Activated T-helper 1 cell treated with anti-CD3 and anti-CD28 coated beads, Interleukin-12 subunit alpha, Interleukin-12 subunit beta, Interleukin-2, Interleukin-4 antibody, amounts not matched to agents 30 ng/mL and 10 ng/mL and 1 ng/mL, durations not matched to agents 14 hours and 24 hours and 36 hours (primary cell): Measurements from ENCODE around the gene PPP1CA. TPM values are rescaled to one million over a fixed set of nuclear protein-coding genes. Genes with fewer than 3 reads are reported as not detected.

Experiments
- DNase-seq: peaks from one replicate; pipeline ENCODE4 v3.0.0; 2021; ENCODE audit warnings: low spot score
- H3K27ac Mint-ChIP-seq: one replicate; pipeline ENCODE4 v1.8.0; 2021; ENCODE audit warnings: mild to moderate bottlenecking, mixed read lengths
- H3K27me3 Mint-ChIP-seq: one replicate; pipeline ENCODE4 v1.8.0; 2022; ENCODE audit warnings: mild to moderate bottlenecking, moderate library complexity, mixed read lengths; ENCODE audit not compliant: insufficient read depth
- H3K36me3 Mint-ChIP-seq: one replicate; pipeline ENCODE4 v1.8.0; 2021; ENCODE audit warnings: low read depth, mixed read lengths
- H3K4me1 Mint-ChIP-seq: one replicate; pipeline ENCODE4 v1.8.0; 2021; ENCODE audit warnings: low read depth, mixed read lengths
- H3K4me3 Mint-ChIP-seq: one replicate; pipeline ENCODE4 v1.8.0; 2021; ENCODE audit warnings: mild to moderate bottlenecking, moderate library complexity, mixed read lengths
- H3K9me3 Mint-ChIP-seq: one replicate; pipeline ENCODE4 v1.8.0; 2021; ENCODE audit warnings: mixed read lengths
- intact Hi-C: fragments of 100-400 bp; cut with micrococcal nuclease; formaldehyde crosslinking; loops from one replicate; pipeline ENCODE4 v1.15.1; 2024
- total RNA-seq: library from RNA; stranded (reverse); gene quantifications from 2 replicates; pipeline ENCODE4 v1.2.3, GENCODE V29; 2022

The PPP1CA gene
- total RNA-seq, 1 donor from 2014 or later = 260 TPM

DNA sequence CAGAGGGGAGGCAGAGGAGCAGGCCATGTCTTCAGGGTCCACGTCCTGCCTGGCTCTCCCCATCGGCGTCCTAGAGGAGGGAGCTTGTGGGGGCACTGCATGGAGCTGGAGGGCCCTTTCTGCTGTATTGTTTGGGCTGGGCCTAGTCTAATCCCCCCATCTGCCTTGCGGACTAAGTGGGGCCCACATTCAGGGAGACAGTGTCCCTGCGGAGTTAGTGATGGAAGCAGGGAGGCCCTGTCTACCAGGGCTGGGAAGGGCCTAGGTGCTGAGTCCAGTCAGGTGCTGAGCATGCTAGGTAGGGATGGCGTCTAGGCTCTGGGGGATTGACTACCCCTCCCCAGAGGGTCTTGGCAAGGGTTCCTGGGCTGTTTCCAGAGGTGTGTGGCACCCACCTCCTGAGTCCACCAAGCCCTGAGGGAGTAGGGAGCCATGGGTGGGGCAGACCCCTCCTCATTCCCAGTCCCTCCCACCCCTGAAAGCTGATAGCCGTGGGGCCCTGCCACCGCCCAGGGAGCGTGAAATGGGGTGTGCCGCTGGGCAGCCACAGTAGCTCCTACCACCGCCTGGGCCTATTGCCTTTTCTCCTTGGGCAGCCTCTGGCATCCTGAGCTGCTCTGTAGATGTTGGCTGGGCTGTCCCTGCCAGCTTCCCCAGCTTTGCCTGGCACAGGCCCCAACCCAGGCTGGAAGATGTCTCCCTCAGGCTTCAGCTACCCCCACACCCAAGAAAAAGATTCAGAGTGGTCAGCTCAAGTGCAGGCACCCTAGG, 46.5 kb downstream of the PPP1CA start:
- Mint-ChIP-seq H3K9me3 (no peaks in the 10 kb centered on the region), H3K4me1 (peaks cover 34% of the 10 kb centered on the region), H3K27ac (peak overlapping the region; percentile 98), H3K27me3 (peaks cover 5% of the 10 kb centered on the region), H3K36me3 (no peaks in the 10 kb centered on the region), H3K4me3 (peak overlapping the region; percentile 11)
- no peak for DNase-seq
- intact Hi-C loops = loop anchor here (10.0 kb wide), 1 partner anchor 230 kb away; the partner anchor contains the start of gene GSTP1

DNA sequence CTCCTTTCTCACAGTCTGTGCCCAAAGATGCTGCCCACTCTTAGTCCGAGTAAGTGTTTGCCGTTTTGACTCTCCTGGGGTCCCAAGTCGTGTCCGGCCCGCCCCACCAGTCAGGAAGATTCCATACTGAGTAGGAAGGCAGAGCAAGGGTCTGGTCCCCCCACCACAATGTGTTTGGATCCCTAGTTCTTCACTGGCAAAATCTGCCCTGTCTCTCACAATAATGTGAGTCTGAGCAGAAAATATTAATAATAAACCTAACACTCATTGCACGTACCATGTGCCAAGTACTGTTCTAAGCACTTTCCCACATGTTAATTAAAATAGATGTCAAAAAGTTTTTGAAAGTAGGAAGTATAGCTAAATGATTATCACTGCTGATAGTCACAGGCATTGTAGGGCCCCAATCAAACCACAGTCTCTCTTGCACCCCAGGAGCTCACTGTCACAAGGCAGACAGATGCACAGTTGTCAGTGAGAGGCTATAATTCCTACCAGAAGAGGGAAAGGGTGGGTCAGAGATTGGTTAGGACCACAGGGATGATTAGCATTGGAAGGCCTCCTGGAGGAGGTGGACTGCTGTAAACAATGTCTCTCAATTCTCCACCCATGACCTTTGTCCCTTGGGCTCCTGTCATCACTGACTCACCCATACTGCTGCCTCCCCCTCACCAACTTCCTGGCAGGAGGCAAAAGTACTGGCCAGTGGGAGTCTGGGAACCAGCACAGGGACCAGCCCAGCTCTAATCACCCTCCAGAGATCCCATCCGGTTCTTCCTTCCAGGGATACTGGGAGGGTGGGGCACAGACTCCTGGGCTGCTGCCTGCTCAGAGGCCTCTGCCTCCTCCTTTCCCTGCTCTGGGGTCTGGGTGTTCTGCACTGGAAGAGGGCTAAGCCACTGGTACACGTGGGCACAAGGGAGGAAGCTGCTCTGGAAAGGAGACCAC, 47.3 kb downstream of the PPP1CA start:
- peak overlapping the region; percentile 94 for H3K4me3 Mint-ChIP-seq
- H3K27ac Mint-ChIP-seq = peak overlapping the region; percentile 98
- peaks cover 34% of the 10 kb centered on the region for H3K4me1 Mint-ChIP-seq
- no peaks in the 10 kb centered on the region for H3K9me3 Mint-ChIP-seq
- intact Hi-C loops = loop anchor here (5.0 to 10.0 kb wide), 3 partner anchors 113 to 453 kb away; partner anchors contain the start of genes GSTP1 and TMEM134
- no peak for DNase-seq
- H3K36me3 Mint-ChIP-seq = no peaks in the 10 kb centered on the region
- peaks cover 5% of the 10 kb centered on the region for H3K27me3 Mint-ChIP-seq

- Mint-ChIP-seq H3K9me3 (no peaks in the 10 kb centered on the region), H3K4me3 (peak within 1 kb of the TSS; percentile 94), H3K36me3 (no peaks in the 10 kb centered on the region), H3K4me1 (peaks cover 34% of the 10 kb centered on the region), H3K27ac (peak within 1 kb of the TSS; percentile 98), H3K27me3 (peaks cover 1% of the 10 kb centered on the region)
- intact Hi-C loops = loop anchor here (1.0 to 10.0 kb wide), 11 partner anchors 8 to 1065 kb away; partner anchors contain the start of genes CLCF1, GSTP1, PC and RAD9A
- peak; percentile 95 for DNase-seq
Measured at GRCh38 chr11:67353317-67354074, 48.2 kb downstream of the PPP1CA start, which contains the start of gene POLD4. Gene POLD4 (minus strand): TSS chr11:67353546. CDS start chr11:67353399, 147 bp downstream.

GRCh38 chr11:67352546-67353316, 48.9 kb downstream of the PPP1CA start:
- peak; percentile 50 for DNase-seq
- H3K36me3 Mint-ChIP-seq = no peaks in the 10 kb centered on the region
- H3K9me3 Mint-ChIP-seq = no peaks in the 10 kb centered on the region
- H3K27me3 Mint-ChIP-seq = peaks cover under 1% of the 10 kb centered on the region
- H3K4me1 Mint-ChIP-seq = peaks cover 34% of the 10 kb centered on the region
- peak overlapping the region; percentile 98 for H3K27ac Mint-ChIP-seq
- intact Hi-C loops = loop anchor here (1.0 to 10.0 kb wide), 11 partner anchors 7 to 1064 kb away; partner anchors contain the start of genes CLCF1, GSTP1, PC and RAD9A
- peak overlapping the region; percentile 94 for H3K4me3 Mint-ChIP-seq

GRCh38 chr11:67351275-67352005, 50.2 kb downstream of the PPP1CA start:
- Mint-ChIP-seq H3K9me3 (no peaks in the 10 kb centered on the region), H3K36me3 (no peaks in the 10 kb centered on the region), H3K27ac (peak overlapping the region; percentile 71), H3K4me3 (peak overlapping the region; percentile 57), H3K4me1 (peaks cover 31% of the 10 kb centered on the region), H3K27me3 (no peaks in the 10 kb centered on the region)
- DNase-seq = peak; percentile 45
- intact Hi-C loops = loop anchor here (1.0 to 10.0 kb wide), 7 partner anchors 31 to 1063 kb away; partner anchors contain the start of genes GSTP1, PC, TMEM134 and YIF1A

DNA sequence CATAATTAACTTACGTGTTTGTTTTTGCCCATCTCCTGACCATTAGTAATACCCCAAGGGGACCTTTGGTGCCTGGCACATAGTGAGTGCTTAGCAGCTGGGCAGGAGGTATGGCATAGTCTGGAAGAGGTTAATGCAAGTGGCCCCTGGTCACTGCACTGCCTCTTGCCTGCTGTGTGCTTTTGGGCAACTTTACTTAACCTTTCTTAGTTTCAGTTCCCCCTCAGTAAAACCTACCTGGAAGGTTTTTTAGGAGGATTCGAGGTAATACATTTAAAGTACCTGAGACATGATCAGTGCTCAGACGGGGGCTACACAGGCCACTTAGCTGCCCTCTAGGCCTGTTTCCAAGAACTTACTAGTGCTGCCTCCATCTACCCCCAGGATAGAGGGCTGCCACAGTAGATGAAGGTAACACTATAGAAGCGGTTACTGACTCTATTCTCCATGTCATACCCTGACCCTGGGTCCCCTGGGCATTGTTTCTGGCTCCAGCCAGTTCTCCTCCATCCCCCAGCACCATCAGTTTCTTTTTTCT, 51.7 kb downstream of the PPP1CA start:
- Mint-ChIP-seq H3K27me3 (no peaks in the 10 kb centered on the region), H3K36me3 (no peaks in the 10 kb centered on the region), H3K4me3 (no peak overlapping the region), H3K4me1 (peaks cover 40% of the 10 kb centered on the region), H3K27ac (no peak overlapping the region), H3K9me3 (no peaks in the 10 kb centered on the region)
- DNase-seq = no peak
- intact Hi-C loops = loop anchor here (5.0 to 10.0 kb wide), 3 partner anchors 117 to 457 kb away; partner anchors contain the start of genes GSTP1 and TMEM134

DNA sequence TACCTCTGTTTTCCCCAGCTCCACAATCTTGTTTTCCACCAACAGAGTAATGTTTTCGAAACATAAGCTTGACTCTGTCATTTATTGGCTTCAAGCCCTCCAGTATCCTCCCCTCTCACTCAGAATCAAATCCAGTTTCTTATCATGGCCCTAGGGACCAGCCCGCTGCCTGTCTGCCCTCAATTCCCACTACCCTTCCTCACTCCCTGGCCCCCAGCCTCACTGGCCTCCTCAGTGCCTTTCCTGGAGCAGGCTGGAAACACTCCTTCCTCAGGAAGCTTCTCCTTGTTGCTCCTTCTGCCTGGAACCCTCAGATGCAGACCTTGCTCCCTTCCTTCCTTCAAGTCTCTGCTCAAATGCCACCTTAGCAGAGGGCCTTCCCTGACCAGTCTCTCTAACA, 52.2 kb downstream of the PPP1CA start:
- Mint-ChIP-seq H3K4me1 (peaks cover 40% of the 10 kb centered on the region), H3K36me3 (no peaks in the 10 kb centered on the region), H3K27me3 (no peaks in the 10 kb centered on the region), H3K9me3 (no peaks in the 10 kb centered on the region), H3K27ac (no peak overlapping the region), H3K4me3 (no peak overlapping the region)
- DNase-seq = no peak
- intact Hi-C loops = no loop called here

- Mint-ChIP-seq H3K27me3 (no peaks in the 10 kb centered on the region), H3K9me3 (no peaks in the 10 kb centered on the region), H3K4me3 (no peak overlapping the region), H3K27ac (no peak overlapping the region), H3K36me3 (no peaks in the 10 kb centered on the region), H3K4me1 (peaks cover 40% of the 10 kb centered on the region)
- intact Hi-C loops = no loop called here
- no peak for DNase-seq
Measured at GRCh38 chr11:67349036-67349435, 52.6 kb downstream of the PPP1CA start.

Other genes starting within 250 kb of the PPP1CA start
- 249 and 250 TPM in 2 replicates for gene GRK2, start 135.4 kb downstream of the PPP1CA start, total RNA-seq
- 124 and 129 TPM in 2 replicates for gene ANKRD13D, start 112.6 kb downstream of the PPP1CA start, total RNA-seq
- 9.2 and 9.4 TPM in 2 replicates for gene SSH3, start 98.3 kb downstream of the PPP1CA start, total RNA-seq
- 36.7 and 39.8 TPM in 2 replicates for gene POLD4, start 48.3 kb downstream of the PPP1CA start, total RNA-seq
- 0.64 and 0.73 TPM in 2 replicates for gene CLCF1, start 28.3 kb downstream of the PPP1CA start, total RNA-seq
- gene RAD9A, start 9.9 kb downstream of the PPP1CA start, total RNA-seq = 30.7 and 31.6 TPM in 2 replicates
- gene TBC1D10C, start 2.2 kb upstream of the PPP1CA start, total RNA-seq = 131 and 135 TPM in 2 replicates
- gene CARNS1, start 13.8 kb upstream of the PPP1CA start, total RNA-seq = 0.62 and 0.81 TPM in 2 replicates
- gene RPS6KB2, start 26.6 kb upstream of the PPP1CA start, total RNA-seq = 84.1 and 86.2 TPM in 2 replicates
- 108 and 109 TPM in 2 replicates for gene PTPRCAP, start 35.8 kb upstream of the PPP1CA start, total RNA-seq
- 222 and 225 TPM in 2 replicates for gene CORO1B, start 41.6 kb upstream of the PPP1CA start, total RNA-seq
- gene GPR152, start 50.9 kb upstream of the PPP1CA start, total RNA-seq = not detected in 2 replicates
- gene CABP4, start 53.5 kb upstream of the PPP1CA start, total RNA-seq = 0.86 and 0.96 TPM in 2 replicates
- 55.1 and 61.4 TPM in 2 replicates for gene TMEM134, start 67.4 kb upstream of the PPP1CA start, total RNA-seq
- gene AIP, start 81.2 kb upstream of the PPP1CA start, total RNA-seq = 200 and 203 TPM in 2 replicates
- gene PITPNM1, start 103.5 kb upstream of the PPP1CA start, total RNA-seq = 138 and 140 TPM in 2 replicates
- 107 and 115 TPM in 2 replicates for gene CDK2AP2, start 106.3 kb upstream of the PPP1CA start, total RNA-seq
- gene CABP2, start 121.6 kb upstream of the PPP1CA start, total RNA-seq = not detected in 2 replicates
- gene GSTP1, start 182.0 kb upstream of the PPP1CA start, total RNA-seq = 278 and 289 TPM in 2 replicates
- gene NDUFV1, start 205.1 kb upstream of the PPP1CA start, total RNA-seq = 289 and 303 TPM in 2 replicates
- 18.5 and 19.9 TPM in 2 replicates for gene NUDT8, start 228.1 kb upstream of the PPP1CA start, total RNA-seq
- gene TBX10, start 237.9 kb upstream of the PPP1CA start, total RNA-seq = not detected in 2 replicates
- gene ACY3, start 248.9 kb upstream of the PPP1CA start, total RNA-seq = 0.32 TPM in 1 of 2 replicates, not detected in the other